Tibial nerve (tissue), 4 donors: ENCODE results near the gene DDX18.

Source experiments
- CTCF ChIP-seq, 5 experiments: fragments of 200-600 bp in 3 of 5; fragments of 450-650 bp in 2 of 5; sonication (generic) in 3 of 5; IDR thresholded peaks; one replicate each; pipeline ENCODE4 v1.5.1; 2016 to 2019; ENCODE audit warnings: antibody characterized with exemption in 5 of 5, mild to moderate bottlenecking in 3 of 5, moderate library complexity in 2 of 5
- EP300 ChIP-seq, 2 donors: sonication (generic); formaldehyde crosslinking; IDR thresholded peaks; one replicate each; pipeline ENCODE4 v1.6.1; 2017; ENCODE audit warnings: antibody characterized with exemption in 2 of 2, mild to moderate bottlenecking in 1 of 2
- POLR2A ChIP-seq, 2 donors: fragments of 450-650 bp; IDR thresholded peaks; one replicate each; pipeline ENCODE4 v1.6.1; 2017; ENCODE audit warnings: antibody characterized with exemption in 2 of 2, mild to moderate bottlenecking in 2 of 2, moderate library complexity in 2 of 2

GRCh38 chr2:117856415-117857210, 42.1 kb downstream of the DDX18 start:
- TF ChIP-seq EP300 (IDR thresholded peaks at IDR 0.05), result no peak
- no peak for TF ChIP-seq POLR2A (IDR thresholded peaks at IDR 0.05)
- no peak for TF ChIP-seq CTCF (IDR thresholded peaks at IDR 0.05)
